Hematopoietic multipotent progenitor cell treated with erythropoietin and hydrocortisone succinate and interleukin-3 and kit ligand, for 6 days (in vitro differentiated cells): ENCODE results near the gene MKRN2OS.

ENCODE experiments used
- DNase-seq: peaks from one replicate; pipeline ENCODE4 v3.0.0-alpha.2; 2015

The MKRN2OS gene

DNA sequence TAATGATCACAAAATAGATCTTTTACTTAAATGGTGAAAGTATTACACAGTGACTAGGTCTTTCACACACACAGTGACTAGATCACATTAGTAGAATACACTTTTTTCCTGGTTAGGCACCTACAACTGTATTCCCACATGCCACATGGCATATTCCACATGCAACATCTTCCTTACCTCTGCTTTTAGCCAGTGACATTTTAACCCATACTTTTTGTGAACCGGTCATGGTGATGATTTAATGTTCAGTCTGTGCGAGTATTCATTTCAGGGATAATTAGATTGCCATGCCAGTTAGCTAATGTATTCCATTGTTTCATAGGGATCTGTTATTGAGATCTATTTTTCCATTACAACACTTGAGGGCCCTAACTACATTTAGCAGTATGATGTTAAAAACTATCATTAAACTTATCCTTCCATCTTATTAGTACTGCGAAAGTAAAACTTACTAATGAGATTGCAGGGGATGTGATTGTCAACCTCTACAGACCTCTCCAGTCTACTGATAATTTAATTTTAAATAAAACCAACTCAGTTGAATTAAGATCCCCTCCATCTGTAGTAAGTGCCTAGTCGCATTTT, 32.7 kb downstream of the MKRN2OS start:
- DNase-seq: no peak

DNA sequence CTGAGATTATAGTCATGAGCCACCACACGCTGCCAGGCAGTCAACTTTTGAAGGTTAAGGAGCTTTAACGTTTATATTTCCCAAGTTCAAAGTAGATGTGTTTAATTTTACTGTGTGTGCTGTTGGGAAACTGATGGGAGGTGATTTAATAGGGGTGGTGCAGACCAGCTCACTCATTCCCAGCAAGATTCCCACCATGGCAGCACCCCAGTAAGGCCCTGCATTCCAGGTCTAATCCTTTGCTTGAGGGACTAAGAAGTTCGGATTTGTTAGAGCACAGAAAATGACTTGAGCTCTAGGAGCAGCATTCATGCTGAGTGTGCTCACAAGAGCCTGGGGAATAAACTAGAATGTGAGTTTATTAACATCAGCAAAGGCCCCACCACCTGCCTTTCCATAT, 35.8 kb downstream of the MKRN2OS start:
- DNase-seq: no peak

DNA sequence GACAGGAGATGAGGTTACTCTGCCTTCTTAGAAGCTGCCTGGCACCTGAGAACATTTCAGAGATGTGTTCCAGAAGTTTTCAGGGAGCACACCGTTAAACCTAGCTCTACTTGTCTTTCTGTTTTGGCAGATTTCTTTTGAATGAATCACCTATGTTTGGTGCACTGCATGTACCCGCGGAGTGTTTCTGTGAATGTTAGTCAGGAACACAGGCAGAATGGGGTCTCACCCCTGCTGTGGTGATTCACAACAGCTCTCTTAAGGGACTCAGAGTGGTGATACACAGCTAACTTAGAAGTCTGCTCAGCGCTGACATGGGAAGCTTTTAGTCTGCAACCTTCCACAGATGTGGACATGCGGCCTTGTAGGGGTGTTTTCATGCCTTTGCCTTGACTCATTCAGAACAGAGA, 37.0 kb downstream of the MKRN2OS start:
- DNase-seq: no peak

DNA sequence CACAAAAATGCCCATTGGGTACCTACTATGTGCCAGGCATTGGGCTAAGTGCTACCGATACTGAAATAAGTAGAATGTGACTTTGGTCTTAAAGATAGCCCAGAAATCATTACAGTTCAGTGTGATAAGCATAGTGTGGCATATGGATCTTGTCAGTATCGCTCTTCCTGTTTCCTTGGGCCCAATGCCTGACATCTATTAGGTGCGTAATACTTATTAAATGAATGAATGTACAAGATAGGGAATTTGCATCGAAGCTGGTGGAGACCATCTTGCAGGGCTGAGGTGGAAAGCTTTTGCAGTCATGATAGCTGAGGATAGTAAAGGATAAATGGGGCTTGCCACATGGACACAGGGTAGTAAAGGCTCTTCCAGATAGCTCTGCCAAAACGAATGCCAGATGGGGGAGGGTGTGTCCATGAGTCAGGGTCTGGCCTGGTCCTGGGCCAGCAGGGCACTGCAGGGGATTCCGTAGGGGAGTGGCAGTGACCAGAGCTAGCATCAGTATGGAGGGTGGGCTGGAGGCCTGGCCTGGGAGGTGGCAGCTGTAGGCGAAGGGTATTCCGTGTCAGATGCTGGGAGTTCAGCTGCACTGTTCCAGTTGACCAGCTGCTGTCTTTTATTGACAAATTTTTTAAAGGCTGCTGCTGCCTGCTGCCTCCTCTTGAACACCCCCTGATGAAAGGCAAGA, 37.6 kb downstream of the MKRN2OS start:
- no peak for DNase-seq

DNA sequence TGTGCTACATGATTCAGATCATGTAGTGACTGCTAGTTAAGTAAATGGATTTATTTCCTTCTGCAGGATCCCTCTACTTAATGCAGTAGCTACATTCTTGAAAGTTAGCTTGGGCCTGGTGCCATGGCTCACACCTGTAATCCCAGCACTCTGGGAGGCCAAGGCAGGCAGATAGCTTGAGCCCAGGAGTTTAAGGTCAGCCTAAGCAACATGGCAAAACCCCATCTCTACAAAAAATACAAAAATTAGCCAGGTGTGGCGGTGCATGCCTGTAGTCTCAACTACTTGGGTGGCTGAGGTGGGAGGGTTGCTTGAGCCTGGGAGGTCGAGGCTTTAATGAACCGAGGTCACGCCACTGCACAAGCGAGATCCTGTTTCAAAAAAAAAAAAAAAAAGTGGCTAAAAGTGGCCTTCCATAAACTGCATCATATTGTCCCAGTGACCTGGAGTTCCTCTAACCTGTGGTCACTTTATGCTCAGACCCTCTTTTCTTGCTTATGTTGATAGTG, 39.0 kb downstream of the MKRN2OS start:
- DNase-seq: no peak

DNA sequence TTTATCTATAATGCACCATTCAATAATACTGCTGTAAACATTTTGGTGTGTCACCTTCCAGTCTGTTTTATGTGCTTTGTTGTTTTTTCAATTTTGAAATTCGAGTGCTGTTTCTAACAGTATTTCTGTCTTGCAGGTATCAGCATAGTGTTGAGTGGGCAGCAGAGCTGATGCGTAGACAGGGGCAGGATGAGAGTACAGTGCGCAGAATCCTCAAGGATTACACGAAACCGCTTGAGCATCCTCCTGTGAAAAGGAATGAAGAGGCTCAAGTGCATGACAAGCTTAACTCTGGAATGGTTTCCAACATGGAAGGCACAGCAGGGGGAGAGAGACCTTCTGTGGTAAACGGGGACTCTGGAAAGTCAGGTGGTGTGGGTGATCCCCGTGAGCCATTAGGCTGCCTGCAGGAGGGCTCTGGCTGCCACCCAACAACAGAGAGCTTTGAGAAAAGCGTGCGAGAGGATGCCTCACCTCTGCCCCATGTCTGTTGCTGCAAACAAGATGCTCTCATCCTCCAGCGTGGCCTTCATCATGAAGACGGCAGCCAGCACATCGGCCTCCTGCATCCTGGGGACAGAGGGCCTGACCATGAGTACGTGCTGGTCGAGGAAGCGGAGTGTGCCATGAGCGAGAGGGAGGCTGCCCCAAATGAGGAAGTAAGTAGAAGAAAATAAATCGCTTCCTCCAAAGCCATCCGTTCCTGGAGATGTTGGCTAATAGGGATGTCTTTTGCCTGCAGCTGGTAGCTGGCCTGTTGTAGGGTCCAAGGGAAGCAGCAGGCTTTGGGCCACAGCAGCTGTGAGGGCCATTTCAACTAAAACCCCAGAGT, 42.0 kb downstream of the MKRN2OS start:
- peak; percentile 27 for DNase-seq

DNA sequence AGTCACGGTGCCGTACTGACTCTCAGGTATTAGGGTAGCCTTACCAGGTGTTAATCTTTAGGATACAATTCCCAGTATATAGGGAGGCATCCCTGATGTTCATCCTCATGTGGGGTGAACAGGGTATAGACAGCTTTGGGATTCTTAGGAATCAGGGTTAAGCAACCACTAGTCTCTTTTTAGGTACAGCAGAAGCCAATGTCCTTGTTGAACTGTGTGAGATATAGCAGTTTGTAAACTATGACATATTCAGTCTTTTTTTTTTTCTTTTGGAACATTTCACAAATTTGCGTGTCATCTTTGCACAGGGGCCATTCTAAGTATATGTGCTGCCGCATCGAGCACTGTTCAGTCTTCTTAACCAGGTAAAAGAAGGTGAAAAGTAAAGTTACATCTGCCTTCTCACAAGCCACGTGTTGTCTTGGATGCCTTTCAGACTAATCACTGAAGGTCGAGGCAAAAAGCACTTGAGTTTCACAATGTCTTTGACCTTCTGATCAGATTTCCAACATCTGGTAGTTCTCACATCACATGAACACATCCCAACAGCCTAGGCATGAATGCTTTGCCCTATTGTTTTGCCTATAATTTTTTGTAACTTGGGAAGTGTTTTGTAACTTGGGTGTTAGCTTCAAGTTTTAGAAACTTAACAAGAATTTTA, 43.8 kb downstream of the MKRN2OS start:
- DNase-seq: no peak

DNA sequence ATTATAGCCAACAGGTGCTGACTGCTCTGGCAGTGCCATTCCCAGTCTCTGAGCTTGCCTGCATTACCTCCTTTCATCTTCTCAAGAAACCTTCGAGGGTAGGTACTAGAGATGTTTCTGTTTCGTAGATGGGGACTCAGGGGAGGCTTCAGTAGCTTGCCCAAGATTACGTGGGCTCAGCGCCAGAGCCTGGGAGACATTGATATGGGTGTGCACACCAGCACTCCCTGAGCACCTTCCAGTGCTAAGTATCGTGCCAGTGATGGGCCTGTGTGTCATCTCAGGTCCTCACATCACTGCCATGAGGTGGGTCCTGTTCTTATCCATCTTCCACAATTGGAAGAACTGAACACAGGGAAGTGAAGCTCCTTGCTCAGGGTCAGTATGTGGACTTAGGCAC, 45.8 kb downstream of the MKRN2OS start:
- peak; percentile 29 for DNase-seq

DNA sequence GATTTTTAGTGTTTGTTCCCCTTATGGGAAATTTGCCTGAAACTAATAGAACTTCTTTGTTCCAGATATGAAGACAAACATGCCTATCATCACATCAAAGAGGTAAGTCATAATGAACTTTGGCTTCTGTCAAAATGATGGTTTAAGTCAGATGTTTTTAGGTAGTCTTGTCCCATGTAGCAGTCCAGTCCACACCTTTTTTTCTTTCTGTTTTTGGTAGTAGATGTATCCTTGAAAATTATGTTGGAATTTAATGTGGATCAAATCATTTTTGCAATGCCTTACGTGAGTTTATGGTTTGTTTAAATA, 48.9 kb downstream of the MKRN2OS start:
- no peak for DNase-seq

DNA sequence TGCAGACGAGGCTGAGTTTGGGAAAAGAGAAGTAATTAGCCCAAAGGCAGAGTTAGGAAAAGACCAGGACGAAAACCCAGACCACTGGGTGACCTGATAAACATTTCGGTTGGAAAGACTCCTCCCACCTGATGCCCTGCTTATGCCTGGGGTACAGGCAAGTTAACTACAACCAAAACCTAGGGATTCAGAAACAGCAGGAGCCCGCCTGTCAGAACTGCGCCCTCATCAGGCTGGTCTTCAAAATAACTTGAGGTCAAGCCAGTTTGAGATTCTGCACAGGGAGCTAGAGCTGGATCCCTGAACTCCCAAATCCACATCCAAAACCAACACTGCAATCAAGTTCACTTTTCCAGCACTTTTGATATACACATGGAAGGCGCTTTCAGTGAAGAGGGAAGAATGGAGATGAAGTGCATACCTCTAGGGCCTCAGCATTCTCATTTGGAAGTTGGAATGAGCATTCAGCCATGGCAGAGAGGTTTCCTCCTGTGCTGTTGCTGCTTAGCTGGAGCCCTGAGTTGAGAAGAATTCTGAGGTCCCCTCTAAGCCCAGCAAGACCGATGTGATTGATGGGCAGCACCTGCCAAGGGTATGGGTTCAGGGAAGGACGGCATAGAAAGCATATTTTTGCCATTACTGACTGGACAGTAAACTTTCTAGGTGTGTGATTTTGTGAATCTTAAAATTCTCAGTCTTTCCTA, 49.4 kb downstream of the MKRN2OS start:
- peak; percentile 28 for DNase-seq

DNA sequence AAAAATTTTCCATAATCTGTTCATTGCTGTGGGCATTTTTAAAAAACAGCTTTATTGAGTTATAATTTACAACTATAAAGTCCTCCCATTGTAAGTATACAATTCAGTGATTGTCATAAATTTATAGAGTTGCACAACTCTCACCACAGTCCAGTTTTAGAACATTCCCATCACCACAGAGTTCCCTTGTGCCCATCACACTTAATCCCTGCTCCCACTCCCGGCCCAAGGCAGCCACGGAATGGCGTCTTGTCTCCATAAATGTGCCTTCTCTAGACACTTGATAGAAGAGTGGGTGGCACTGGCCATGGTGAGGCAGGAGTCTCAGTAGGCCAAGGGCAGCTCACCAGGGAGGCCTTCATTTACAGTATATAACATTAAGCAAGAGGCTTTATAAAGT, 54.8 kb downstream of the MKRN2OS start:
- DNase-seq: no peak

DNA sequence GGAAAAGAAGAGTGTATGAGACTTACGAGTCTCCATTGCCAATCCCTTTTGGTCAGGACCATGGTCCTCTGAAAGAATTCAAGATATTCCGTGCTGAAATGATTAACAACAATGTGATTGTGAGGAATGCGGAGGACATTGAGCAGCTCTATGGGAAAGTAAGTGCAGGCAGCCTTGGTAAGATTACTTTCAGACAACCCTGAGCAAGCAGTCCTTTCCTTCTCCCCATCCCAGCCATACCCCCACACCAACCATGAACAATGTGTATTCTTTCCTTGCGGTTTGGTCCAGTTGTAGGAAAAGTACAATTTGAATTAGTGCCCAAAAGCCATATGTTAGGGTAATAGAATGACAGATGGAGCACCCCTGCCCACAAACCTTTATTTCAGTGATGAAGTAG, 55.5 kb downstream of the MKRN2OS start:
- DNase-seq: no peak
